ENCODE results near the gene TMEM238.

GRCh38 chr19:55376241-55376933 lies 7.7 kb downstream of the TMEM238 start, which contains the start of gene TMEM190:
- TF ChIP-seq CTCF (conservative IDR thresholded peaks at IDR 0.05; ENCODE audit: low read depth, low read length) (no peak), EZH2phosphoT487 (IDR thresholded peaks at IDR 0.05; ENCODE audit: borderline replicate concordance, low read length) (no peak)
